NB4 (cell line): ENCODE data around the gene C12orf75.

Source experiments
- DNase-seq: peaks from one replicate; pipeline ENCODE4 v3.0.0; 2010; ENCODE audit warnings: low read depth
- H3K4me3 ChIP-seq: one replicate; pipeline ENCODE4 v1.5.1; 2011; ENCODE audit warnings: mild to moderate bottlenecking, low read depth, low read length, moderate library complexity
- MYC ChIP-seq: IDR thresholded peaks from 2 replicates; pipeline ENCODE4 v1.6.1; 2011; ENCODE audit warnings: low read depth, low read length
- POLR2A ChIP-seq: IDR thresholded peaks from 2 replicates; pipeline ENCODE4 v1.6.1; 2011; ENCODE audit warnings: mild to moderate bottlenecking; ENCODE audit not compliant: insufficient read length; ENCODE audit errors: extremely low read depth
- TF ChIP-seq, protein P1 (sequence below): IDR thresholded peaks from one replicate; pipeline ENCODE4 v1.5.1; 2012; ENCODE audit warnings: low read depth, low read length
- TF ChIP-seq, protein P2 (sequence below): IDR thresholded peaks from 2 replicates; pipeline ENCODE4 v1.6.1; 2011; ENCODE audit warnings: low read depth, low read length

C12orf75 gene

DNA sequence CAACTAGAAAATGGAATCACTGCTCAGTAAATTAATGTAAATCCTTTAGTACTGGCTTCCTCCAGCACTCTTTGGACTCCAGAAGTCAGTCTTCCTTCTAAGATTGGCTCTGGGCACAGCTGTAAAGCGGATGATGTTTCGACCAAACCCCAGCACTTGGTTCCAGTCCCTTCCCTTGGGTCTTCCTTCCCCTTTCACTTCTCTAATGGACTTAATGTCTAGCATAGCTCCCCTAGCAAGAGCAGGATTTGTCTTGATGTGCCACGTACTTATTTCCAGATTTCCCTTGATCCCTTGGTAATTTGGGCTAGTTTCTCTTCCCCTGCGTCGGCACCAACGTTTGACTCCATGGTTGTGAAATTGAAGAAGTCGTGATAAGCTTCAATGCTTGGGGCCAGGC lies 28.3 kb downstream of the C12orf75 start:
- TF ChIP-seq, protein P1, sequence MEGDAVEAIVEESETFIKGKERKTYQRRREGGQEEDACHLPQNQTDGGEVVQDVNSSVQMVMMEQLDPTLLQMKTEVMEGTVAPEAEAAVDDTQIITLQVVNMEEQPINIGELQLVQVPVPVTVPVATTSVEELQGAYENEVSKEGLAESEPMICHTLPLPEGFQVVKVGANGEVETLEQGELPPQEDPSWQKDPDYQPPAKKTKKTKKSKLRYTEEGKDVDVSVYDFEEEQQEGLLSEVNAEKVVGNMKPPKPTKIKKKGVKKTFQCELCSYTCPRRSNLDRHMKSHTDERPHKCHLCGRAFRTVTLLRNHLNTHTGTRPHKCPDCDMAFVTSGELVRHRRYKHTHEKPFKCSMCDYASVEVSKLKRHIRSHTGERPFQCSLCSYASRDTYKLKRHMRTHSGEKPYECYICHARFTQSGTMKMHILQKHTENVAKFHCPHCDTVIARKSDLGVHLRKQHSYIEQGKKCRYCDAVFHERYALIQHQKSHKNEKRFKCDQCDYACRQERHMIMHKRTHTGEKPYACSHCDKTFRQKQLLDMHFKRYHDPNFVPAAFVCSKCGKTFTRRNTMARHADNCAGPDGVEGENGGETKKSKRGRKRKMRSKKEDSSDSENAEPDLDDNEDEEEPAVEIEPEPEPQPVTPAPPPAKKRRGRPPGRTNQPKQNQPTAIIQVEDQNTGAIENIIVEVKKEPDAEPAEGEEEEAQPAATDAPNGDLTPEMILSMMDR = no peak
- TF ChIP-seq, protein P2, sequence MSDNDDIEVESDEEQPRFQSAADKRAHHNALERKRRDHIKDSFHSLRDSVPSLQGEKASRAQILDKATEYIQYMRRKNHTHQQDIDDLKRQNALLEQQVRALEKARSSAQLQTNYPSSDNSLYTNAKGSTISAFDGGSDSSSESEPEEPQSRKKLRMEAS = no peak
- no peak for TF ChIP-seq MYC
- TF ChIP-seq POLR2A = no peak
- no peak overlapping the region for H3K4me3 ChIP-seq
- DNase-seq = peak; percentile 18

DNA sequence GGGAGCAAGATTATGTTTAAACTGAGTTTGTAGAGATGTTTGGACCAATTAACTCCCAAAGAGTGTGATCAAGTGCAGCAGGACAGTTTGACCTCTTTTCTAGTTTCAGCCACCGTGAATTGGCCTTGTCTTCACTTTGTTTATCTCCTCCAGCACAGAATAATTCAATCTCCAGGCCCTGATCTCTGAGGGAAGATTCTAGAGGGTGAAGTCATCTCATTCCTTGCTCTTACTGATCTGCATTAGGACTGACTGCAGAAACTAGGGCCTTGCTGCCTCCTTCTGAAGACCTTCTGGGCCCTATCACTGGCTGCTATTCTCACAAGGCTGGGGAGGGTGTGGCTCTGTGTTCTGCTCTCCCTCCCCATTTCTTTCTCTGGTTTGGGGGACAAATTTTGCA lies 29.4 kb downstream of the C12orf75 start:
- H3K4me3 ChIP-seq = no peak overlapping the region
- TF ChIP-seq, protein P1 = no peak
- TF ChIP-seq MYC = no peak
- TF ChIP-seq POLR2A = no peak
- TF ChIP-seq, protein P2 = no peak
- no peak for DNase-seq

DNA sequence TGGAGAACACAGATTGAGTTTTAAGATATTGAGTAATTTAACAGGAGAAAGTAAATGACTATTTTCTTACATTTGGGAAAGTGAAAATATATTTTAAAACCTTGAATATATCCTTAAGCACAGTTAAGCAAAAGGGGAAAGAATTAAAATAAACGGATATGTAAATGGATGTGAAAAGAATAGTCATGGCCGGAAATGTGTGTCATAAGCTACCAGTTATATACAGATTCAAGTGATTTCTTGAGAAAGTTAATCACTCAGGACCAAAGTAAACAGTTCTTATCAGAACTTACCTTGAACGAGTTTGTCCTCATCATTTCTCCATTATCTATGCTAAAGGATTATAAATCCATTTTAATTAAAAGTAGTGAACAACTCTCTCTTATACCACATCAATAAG lies 33.4 kb downstream of the C12orf75 start:
- DNase-seq = no peak
- H3K4me3 ChIP-seq = no peak overlapping the region
- TF ChIP-seq, protein P1 = no peak
- TF ChIP-seq MYC (no peak), POLR2A (no peak)
- TF ChIP-seq, protein P2 = no peak

DNA sequence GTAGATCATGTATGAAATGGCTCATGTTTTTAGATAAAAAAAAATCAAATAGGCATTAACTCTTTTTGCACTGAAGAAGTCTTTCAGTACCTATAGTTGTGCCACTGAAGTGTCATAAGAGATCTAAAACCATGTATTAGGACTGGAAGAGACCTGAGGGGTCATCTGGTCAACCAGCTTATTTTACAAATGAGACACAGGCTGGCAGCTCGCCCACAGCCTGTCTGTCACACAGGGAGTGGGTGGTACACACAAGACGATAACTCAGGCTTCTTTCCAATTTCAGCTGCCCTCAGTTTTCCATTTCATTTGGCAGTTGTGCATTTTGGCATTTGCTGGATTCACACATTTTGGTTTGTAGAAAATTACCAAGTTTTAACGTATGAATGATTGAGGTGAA lies 34.7 kb downstream of the C12orf75 start:
- no peak for DNase-seq
- H3K4me3 ChIP-seq = no peak overlapping the region
- TF ChIP-seq POLR2A = no peak
- TF ChIP-seq, protein P2 = no peak
- no peak for TF ChIP-seq MYC
- TF ChIP-seq, protein P1 = no peak

DNA sequence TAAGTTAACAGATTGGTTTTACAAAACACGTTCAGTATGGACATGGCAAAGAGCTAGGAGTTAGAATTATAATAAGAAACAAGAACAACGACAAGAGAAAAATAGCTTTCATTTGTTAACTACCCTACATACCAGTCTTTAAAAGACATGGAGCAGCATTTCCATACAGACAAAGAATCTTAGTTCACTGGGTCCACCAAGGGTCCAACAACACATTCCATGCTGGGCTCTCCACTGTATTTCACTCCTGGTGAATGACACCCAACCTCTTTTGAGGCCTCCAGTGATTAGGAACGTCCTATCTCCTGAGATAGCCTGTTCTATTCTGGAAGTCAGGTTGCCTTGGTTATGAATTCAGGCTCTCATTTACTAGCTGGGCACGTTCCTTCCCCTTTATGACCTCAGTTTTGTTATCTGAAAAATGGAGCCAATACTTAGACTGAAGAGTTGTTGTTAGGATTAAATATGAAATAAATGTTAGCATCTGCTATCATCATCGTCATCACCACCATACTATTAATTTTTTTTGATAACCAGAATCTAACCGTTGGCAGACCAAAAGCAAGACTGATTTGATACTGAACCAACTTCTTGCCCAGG lies 37.7 kb downstream of the C12orf75 start:
- no peak overlapping the region for H3K4me3 ChIP-seq
- TF ChIP-seq, protein P1 = no peak
- TF ChIP-seq, protein P2 = no peak
- no peak for TF ChIP-seq POLR2A
- no peak for DNase-seq

DNA sequence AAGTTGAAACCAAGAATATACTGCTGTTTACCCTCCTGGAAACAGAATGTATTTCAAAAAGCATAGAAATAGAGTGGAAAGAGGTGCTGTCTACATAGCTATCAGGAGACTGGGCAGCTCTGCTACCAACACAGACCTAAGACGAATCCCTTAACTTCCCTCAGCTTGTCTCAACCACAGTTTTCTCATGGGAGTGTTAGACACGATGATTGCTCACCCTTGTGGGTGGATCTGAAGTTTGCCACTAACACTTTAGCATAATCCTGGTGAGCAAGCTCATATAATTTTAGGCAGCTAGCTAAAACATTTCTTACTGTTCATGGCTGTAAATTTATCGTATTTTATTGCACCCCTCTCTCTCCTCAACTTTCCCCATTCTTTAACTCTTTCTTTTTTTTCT lies 38.5 kb downstream of the C12orf75 start:
- TF ChIP-seq, protein P1 = no peak
- TF ChIP-seq, protein P2 = no peak
- TF ChIP-seq POLR2A (no peak), MYC (no peak)
- H3K4me3 ChIP-seq = no peak overlapping the region
- peak; percentile 68 for DNase-seq
